ENCODE results near the gene MBLAC1.

The MBLAC1 gene

DNA sequence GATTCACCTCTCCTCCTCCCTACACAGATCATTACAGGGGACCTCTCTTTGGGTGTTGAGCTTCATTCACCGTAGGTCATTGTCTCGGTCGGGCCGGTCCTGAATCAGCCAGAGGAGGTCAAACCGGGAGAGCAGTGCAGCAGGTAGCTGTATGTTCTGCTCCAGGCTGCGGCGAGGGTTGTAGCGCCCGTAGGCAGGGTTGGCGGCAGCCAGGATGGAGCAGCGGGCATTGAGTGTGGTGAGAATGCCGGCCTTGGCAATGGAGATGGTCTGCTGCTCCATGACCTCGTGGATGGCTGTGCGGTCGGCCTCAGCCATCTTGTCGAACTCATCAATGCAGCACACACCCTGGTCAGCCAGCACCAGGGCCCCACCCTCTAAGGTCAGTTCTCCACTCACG lies 31.1 kb upstream of the MBLAC1 start:
- DNase-seq (ENCODE audit: low read depth, low spot score), result no peak

DNA sequence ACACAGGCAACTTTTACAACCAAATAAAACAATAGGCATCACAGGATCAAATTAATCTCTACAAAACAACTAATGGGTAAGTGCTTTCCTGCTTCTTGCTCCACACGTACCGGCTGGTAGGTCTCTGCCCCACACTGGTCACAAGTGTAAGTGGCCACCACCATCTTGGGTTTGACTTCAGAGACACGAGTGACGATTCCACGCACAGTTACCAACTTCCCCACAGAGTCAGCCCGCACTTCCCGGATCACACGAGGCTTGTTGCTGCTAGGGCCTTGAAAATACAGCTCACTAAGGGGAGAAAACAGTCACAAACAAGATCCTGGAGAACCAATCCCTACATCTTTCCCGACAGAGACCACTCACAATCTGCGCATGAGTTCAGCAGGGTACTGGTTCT lies 27.9 kb upstream of the MBLAC1 start:
- no peak for DNase-seq (ENCODE audit: low read depth, low spot score)

DNA sequence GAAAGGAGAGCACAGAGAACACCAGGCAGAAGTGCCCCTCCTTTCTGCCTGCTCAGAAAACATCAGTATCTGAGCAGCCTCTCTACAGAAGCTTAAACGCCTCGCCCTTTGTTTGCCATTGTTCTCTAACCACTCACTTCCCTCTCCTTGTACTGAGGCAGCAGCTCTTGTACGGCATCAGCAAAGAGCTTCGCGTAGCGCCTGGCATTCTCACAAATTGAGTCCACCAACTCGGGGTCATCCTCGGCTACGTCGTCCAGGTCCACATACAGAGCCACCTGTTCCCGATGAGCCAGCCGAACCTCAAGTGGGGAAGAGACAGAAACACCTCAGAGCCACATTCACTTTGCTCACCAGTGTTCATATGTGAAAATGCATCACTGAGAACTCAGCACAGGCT lies 27.3 kb upstream of the MBLAC1 start:
- DNase-seq (ENCODE audit: low read depth, low spot score), result no peak

DNA sequence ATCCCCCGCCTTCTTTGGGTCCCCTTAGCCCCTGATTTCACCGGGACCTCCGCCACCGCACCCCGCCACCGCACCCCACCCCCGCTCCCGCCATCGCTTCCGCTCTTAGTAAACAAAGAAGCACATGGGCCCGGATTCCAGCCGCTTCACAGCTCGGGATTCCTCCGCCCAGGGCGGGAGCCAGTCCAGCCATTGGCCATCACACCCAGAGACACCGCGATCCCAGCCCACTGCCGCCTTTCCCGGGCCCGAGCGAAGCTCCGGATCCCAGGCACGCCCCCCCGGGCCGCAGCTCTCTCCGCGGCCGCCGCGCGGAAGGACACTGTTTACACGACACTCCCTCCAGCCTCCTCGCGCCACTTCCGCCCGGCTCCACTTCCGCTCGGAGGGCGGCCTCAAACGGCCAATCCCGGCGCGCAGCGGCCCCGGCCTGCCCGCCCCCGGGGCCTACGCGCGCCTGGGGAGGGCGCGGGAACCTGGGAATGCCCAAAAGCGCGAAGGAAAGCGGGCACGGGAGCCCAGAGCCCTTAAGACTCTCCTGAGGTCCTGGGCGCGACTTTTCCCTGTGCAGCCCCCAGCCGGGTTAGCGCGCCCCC lies 26.2 kb upstream of the MBLAC1 start:
- DNase-seq (ENCODE audit: low read depth, low spot score), result peak; percentile 95

DNA sequence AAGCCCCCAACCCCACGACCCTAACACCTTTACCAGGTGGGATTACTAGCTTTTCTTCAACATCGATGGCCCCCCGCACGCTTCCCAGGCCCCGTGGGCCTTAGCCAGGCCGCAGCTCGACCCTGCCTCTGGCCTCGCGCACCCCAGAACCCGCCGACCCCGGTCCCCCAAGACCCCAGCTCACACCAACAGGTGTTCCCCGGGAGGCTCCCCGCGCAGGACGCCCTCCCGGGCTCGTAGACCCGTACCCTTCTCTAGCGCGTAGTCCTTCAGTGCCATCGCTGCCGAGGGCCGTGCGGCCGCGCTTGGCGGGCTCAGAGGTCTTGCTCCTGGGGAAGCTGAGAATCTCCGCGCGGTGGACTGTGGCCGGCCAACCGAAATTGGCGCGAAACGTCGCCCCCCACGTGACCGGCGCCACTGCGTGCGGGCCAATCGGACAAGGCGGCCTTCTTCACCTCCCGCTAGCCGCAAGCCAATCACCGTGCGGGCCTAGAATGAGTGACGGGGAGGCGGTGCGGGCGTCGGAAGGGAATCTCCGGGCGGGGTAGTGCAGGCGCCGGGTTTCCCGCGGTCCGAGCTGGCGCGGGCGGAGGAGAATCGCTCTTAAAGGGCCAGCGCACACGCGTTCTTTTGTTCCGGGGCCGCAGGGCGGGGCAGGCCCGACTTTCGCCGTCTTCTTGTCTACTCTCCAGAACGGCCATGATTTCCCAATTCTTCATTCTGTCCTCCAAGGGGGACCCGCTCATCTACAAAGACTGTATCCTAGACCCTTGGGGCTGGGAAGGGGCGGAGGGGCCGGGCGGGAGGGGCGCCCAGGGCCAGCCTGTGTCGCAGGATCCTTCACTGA lies 25.5 kb upstream of the MBLAC1 start, which contains the start of the genes AP4M1 and MCM7:
Gene AP4M1, plus strand, starts transcription at position 628 of the 847 bp plus-strand sequence. Its CDS starts 72 bp downstream, at position 700.
Gene MCM7, minus strand, starts transcription at position 382 of the 847 bp plus-strand sequence. Its CDS starts 103 bp downstream, at position 279.
- peak; percentile 100 for DNase-seq (ENCODE audit: low read depth, low spot score)

DNA sequence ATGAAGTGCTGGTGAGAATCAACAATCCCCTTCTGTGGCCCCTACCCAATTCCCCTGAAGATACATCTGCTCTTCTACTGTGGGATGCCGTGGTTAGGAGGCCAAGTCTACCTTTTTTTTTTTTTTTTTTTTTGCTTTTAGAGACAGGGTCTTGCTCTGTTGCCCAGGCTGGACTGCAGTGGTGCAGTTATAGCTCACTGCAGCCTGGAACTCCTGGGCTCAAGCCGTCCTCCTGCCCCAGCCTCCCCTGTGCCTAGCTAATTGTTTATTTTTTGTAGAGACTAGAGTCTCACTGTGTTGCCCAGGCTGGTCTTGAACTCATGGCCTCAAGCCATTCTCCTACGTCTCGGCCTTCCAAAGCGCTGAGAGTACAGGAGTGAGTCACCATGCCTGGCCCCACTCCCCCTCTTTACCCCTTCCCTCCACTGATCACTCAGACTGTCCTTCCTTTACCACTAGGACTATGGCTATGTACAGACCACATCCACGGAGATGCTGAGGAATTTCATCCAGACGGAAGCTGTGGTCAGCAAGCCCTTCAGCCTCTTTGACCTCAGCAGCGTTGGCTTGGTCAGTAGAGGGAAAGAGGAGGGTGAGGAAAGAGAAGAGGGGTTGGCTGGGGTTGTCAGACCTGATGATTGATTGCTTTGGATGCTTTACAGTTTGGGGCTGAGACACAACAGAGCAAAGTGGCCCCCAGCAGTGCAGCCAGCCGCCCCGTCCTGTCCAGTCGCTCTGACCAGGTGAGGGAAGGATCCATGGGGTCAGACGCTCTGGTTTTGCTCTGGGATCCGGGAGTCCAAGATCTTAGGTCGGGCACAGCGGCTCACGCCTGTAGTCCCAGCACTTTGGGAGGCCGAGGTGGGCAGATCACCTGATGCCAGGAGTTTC lies 23.6 kb upstream of the MBLAC1 start:
- DNase-seq (ENCODE audit: low read depth, low spot score), result peak; percentile 52

DNA sequence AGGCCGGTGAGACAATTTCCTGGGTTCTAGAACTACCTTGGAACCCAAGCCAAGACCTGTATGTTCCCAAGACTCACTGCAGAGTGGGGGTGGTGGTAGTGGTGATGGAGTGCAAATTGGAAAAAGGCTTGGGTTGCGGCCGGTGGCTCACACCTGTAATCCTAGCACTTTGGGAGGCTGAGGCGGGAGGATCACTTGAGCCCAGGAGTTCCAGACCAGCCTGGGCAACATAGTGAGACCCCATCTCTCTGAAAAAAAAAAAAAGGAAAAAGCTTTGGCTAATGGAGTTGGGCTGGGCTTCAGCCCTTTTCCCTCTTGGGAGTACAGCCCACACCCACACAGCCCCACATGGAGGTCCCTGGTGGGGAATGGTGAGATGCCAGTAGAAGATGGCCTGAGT lies 21.2 kb upstream of the MBLAC1 start:
- no peak for DNase-seq (ENCODE audit: low read depth, low spot score)

DNA sequence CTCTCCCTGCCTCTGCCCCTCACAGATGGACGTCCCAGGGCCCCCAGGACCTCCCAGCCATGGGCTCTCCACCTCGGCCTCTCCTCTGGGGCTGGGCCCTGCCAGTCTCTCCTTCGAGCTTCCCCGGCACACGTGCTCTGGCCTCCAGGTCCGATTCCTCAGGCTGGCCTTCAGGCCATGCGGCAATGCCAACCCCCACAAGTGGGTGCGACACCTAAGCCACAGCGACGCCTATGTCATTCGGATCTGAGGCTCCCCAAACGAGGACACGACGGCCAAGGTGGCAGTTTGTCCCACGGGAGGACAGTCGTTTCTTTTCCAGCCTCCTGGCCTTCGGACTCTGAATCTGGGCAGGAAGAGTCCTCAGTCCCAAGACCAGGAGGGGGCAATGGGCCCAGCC lies 20.1 kb upstream of the MBLAC1 start:
- DNase-seq (ENCODE audit: low read depth, low spot score), result no peak

DNA sequence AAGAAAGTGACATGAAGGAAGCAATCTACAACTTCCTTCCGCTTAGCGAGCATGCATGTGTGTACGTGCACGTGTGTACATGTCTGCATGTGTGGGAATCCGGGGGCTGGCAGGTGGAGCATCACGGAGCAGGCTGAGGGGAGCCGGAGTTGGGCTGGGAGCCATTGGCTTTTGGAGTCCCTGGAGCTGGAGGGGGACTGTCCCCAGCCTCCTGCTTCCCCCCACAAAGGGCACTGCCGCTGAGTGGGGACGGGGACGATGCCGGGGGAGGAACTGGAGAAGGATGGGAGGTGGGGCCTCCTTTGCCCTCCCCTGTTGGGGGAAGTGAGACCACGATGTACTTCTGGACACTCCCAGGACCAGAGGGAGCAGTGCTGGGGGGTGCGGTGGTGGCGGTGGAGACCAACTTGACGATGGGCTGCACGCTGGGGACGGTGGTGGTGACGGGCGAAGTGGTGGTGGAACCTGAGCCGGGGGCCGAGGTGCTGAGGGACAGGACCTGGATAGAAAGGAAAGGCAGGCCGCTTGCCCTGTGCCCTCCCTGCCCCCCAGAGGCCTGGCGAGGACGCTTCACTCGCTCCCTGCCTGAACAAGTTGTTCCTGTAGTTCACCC lies 19.5 kb upstream of the MBLAC1 start:
- no peak for DNase-seq (ENCODE audit: low read depth, low spot score)

DNA sequence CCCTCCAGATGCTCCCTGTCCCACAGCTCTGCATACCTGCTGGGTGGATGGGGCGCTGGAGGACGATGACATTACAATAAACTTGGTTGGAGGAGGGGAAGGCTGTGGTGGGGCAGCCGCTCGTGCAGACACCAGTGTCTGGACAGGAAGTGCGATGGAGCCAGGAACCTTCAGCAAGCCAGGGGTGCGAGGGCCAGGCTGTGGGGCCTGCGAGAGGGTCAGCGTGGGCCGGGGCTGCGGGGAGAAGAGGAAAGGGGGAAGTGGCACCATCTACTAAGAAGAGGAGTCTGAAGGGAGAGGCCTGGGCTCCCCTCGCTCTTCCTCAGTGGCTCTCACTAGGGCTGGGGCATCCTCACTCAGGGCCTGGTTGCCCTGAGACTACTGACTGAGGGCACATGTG lies 18.9 kb upstream of the MBLAC1 start:
- DNase-seq (ENCODE audit: low read depth, low spot score), result no peak

DNA sequence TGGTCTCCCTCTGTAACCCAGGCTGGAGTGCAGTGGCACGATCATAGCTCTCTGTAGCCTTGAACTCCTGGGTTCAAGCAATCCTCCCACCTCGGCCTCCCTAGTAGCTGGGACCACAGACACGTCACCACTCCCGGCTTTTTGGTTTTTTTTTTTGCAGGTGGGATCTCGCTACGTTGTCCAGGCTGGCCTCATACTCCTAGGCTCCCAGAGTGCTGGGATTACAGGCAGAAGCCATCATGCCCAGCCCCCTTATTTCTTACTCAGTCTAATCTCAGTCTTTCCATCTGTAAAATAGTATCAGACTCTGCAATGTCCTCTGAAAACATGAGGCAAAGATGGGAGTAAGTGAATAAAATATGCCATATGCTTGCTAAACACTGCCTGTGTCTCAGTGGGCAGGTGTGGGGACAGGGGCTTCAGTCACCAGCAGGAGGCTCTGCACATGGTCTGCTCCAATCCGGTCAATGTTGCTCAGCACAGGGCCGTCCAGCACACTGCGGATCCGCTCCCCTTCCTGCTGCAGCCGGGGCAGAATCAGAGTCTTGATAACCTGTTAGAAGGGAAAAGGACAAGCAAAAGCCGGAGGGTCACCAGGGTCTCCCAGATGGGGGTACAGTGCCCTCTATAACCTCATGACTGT lies 17.1 kb upstream of the MBLAC1 start:
- DNase-seq (ENCODE audit: low read depth, low spot score), result peak; percentile 36

DNA sequence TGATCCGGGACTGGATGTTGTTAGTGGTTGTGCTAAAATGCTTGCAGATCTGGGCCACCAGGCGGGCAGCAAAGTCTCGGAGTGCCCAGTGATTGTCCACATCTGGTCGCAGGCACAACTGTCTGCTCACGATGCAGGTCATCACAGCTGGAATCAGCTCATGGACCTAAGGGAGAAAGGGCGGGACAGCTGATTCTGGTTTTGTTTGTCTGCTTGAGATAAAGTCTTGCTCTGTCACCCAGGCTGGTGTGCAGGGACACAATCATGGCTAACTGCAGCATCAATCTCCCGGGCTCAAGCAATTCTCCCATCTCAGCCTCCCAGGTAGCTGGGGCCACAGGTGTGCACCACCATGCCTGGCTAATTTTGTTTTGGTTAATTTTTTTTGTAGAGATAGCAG lies 15.6 kb upstream of the MBLAC1 start:
- no peak for DNase-seq (ENCODE audit: low read depth, low spot score)

DNA sequence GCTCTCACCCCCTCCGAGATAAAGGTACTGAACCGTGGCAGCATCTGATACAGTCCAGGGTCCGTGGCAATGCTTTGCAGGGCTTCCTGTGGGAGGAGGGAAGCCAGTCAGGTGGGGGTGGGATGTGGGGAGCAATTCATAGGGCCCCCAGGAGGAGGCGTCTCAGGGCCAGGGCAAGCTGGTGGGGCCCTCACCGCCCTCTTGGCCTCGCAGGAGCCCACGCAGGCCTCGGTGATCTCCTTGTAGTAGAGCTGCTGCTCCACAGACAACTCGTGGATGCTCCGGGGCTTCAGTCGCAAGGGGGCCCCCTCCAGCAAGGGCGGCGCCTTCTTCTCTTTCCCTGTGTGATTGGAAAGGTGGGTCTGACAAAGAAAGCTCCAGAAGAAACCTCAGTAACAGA lies 14.9 kb upstream of the MBLAC1 start:
- no peak for DNase-seq (ENCODE audit: low read depth, low spot score)

DNA sequence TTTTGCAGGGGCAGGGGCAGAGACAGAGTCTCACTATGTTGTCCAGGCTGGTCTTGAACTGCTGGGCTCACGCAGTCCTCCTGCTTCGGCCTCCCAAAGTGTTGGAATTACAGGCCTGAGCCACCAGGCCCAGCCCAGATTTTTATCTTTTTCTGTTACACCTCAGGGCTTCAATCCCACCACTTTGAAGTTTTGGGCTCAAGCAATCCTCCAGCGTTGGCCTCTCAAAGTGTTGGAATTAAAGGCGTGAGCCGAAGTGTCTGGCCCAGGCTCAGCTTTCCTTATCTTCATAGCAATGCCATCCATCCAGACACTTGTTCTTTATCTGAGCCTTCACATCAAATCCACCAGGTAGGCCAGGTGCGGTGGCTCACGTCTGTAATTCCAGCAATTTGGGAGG lies 11.7 kb upstream of the MBLAC1 start:
- DNase-seq (ENCODE audit: low read depth, low spot score), result peak; percentile 49

DNA sequence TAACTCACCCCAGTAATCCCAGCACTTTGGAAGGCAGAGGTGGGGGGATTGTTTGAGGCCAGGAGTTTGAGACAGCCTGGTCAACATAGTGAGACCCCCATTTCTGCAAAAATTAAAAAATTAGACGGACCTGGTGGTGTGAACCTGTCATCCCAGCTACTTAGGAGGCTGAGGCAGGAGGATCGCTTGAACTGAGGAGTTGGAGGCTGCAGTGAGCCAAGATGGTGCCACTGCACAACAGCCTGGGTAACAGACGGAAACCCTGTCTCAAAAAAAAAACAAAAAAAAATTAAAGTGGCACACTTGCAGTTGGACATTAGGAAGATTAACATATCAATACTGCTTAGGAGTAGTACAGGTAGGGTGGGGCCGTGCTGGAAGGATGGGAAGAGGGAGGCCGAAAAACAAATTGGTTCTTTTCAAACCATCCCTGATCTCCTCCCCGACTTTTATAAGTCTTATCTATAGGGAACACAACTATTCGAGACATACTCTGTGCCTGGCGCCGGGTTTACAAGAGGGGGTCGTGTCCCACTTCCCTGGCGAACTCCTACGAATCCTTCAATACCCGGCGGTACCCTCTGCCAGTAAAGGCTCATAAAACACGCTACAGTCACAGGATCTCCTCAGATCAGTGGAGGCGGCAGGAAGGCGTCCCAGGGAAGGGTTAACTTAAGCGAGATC lies 8.2 kb upstream of the MBLAC1 start:
- DNase-seq (ENCODE audit: low read depth, low spot score), result no peak

DNA sequence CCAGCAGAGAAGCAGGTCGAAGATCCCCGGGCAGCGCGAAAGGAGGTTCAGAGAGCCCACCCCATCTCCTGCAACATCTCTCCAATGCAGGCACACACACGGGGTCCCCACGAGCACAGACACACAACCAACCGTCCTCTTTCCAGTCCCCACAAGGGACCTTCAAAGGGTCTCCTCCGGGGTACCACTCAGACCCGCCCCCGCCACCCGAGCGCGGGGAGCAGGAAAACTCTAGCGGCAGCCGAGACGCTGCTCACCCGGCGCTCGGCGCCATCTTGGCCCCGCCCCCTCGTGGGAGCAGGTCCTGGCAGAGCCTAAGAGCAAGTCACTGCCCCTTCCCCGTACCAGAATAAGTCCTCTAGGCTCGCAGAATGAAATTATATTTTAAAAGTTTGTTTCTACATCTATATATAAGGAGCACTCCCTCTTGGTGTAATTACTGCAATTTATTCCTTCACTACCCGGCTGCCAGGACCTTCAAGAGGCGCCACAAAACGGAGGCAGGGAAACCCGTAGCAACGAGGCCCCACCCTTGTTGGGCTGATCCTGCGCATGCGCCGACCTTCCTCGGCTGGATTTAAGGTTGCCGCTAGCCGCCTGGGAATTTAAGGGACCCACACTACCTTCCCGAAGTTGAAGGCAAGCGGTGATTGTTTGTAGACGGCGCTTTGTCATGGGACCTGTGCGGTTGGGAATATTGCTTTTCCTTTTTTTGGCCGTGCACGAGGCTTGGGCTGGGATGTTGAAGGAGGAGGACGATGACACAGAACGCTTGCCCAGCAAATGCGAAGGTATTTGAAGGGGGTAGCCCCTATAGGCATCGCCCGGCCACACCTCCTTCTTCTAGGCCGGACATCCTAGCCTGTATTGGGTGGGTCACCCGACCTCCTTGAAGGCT lies 7.4 kb upstream of the MBLAC1 start, which contains the start of the genes CNPY4 and TAF6:
Gene CNPY4, plus strand, starts transcription at position 563 of the 898 bp plus-strand sequence. Its CDS starts 111 bp downstream, at position 674.
Gene TAF6, minus strand, starts transcription at position 287 of the 898 bp plus-strand sequence. CDS start 5,149 bp downstream, outside the sequence.
- peak; percentile 97 for DNase-seq (ENCODE audit: low read depth, low spot score)

DNA sequence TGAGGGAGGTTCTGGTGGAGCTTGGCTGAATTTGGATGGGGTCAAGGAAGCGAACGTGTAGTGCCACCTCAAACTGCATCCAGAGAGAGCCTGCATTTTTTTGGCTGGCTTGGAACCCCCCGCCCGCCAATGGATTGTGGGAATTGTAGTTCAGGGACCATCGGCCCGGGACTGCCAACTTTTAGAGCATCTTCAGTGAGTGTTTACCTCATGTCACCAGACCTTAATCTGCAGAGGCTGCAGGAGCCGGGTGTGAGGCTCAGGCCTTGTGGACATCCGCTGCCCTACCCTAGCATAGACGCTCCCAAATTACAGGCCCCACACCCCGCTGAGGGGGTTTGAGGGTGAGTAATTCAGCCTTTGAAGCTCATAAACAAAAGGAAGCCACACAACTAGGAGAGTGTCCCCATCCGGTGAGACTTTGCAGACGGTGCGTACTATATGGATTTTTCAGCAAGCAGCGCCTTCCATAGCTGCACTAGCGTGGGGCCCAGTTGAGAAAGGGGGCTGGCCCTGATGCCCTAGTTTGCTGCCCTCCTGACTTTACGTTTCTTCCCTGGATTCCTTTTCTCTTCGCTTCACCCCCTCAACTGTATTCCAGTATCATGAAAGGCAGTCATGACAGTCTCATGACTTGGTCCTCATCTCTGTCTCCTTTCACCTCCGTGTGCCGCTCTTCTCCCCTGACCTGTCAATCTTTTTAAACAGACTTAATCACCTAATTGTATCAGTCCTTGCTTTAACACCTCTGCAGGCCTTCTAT lies 6.6 kb upstream of the MBLAC1 start:
- peak; percentile 83 for DNase-seq (ENCODE audit: low read depth, low spot score)

DNA sequence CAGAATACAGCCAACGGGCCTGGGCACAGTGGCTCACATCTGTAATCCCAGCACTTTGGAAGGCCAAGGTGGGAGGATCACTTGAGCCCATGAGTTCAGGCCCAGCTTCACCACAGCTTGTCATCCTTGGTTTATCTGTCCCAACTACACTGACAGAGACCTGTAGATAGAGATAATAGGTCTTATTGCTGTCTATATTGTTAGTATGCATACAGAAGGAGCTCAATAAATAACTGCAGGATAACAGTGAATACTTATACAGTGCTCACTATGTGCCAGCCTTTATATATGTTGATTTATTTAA lies 6.1 kb upstream of the MBLAC1 start:
- DNase-seq (ENCODE audit: low read depth, low spot score), result no peak

DNA sequence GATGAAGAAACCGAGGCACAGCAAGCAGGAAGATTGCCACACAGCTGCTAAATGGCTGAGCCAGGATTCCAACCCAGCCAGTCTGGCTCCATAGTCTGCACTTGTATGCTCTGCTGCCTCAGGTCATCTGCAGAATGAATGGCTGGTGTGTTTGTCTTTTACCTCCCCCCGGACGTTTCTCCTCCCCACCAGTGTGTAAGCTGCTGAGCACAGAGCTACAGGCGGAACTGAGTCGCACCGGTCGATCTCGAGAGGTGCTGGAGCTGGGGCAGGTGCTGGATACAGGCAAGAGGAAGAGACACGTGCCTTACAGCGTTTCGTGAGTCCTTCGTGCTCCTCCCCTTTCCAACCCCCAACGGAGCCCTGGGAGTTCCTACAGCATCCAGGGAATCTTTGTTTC lies 4.7 kb upstream of the MBLAC1 start:
- peak; percentile 88 for DNase-seq (ENCODE audit: low read depth, low spot score)
